Choroid plexus epithelial cell (primary cell): ENCODE data around the gene SLC1A2.
A peak's percentile ranks its signal among the peaks of the same experiment; 100 is the strongest.

Experiments used
- DNase-seq: peaks from one replicate; pipeline ENCODE4 v3.0.0-alpha.2; 2010; ENCODE audit warnings: low read depth
- H3K4me3 ChIP-seq: 2 replicates; pipeline ENCODE4 v1.5.1; 2011; ENCODE audit warnings: low read depth, mild to moderate bottlenecking, control low read depth, low read length, moderate library complexity
- CTCF ChIP-seq: conservative IDR thresholded peaks from 2 replicates; pipeline ENCODE4 v1.5.1; 2011; ENCODE audit warnings: low read depth, mild to moderate bottlenecking, control low read depth, inconsistent platforms, low read length, moderate library complexity

The SLC1A2 gene

GRCh38 chr11:35402751-35403660 is 16.4 kb downstream of the SLC1A2 start:
- no peak for TF ChIP-seq CTCF
- no peak for DNase-seq
- no peak overlapping the region for H3K4me3 ChIP-seq

GRCh38 chr11:35398881-35399280 is 20.5 kb downstream of the SLC1A2 start:
- no peak for DNase-seq
- no peak for TF ChIP-seq CTCF
- H3K4me3 ChIP-seq, result no peak overlapping the region

- TF ChIP-seq CTCF, result no peak
- no peak overlapping the region for H3K4me3 ChIP-seq
- DNase-seq, result no peak
Observed at GRCh38 chr11:35394941-35395340, 24.4 kb downstream of the SLC1A2 start.

- H3K4me3 ChIP-seq, result no peak overlapping the region
- no peak for TF ChIP-seq CTCF
- no peak for DNase-seq
Observed at GRCh38 chr11:35393098-35393497, 26.3 kb downstream of the SLC1A2 start.

- peak; percentile 95 for TF ChIP-seq CTCF
- no peak overlapping the region for H3K4me3 ChIP-seq
- peak; percentile 93 for DNase-seq
Observed at GRCh38 chr11:35391922-35392688, 27.3 kb downstream of the SLC1A2 start.

- peak; percentile 83 for DNase-seq
- no peak overlapping the region for H3K4me3 ChIP-seq
- no peak for TF ChIP-seq CTCF
Observed at GRCh38 chr11:35390737-35391682, 28.3 kb downstream of the SLC1A2 start.
